Measurements from ENCODE around the gene S100A6. TPM values are rescaled to one million over a fixed set of nuclear protein-coding genes. Genes with fewer than 3 reads are reported as not detected.

Gene S100A6
- polyA plus RNA-seq, 2 of the 4 experiments (the other 2 are of a cell fraction): 898 to 3,552 TPM

GRCh38 chr1:153533689-153534201 lies 2.0 kb downstream of the S100A6 start (continued):
- TF ChIP-seq USF2 (IDR thresholded peaks at IDR 0.05): peak; percentile 49
- TF ChIP-seq NPAS2 (CRISPR knock-in tag; IDR thresholded peaks at IDR 0.05; ENCODE audit: borderline replicate concordance): peak; percentile 18; the same call in 1 of the 2 replicates
- peak; percentile 29; the same call in 1 of the 2 replicates for TF ChIP-seq RARB (CRISPR knock-in tag; IDR thresholded peaks at IDR 0.05)

GRCh38 chr1:153532769-153533599 lies 2.8 kb downstream of the S100A6 start:
- FAIRE-seq (no peak), ATAC-seq (peak; percentile 36 to 63), DNase-seq (ENCODE audit: low read depth in 1 of 2, low spot score in 1 of 2) (peak; percentile 91 to 93)
- 11% methylated on average over 30 of the region's 34 CpGs for WGBS (ENCODE audit: missing lambda C conversion rate)
- Histone ChIP-seq H3K9me3 (no peaks in the 10 kb centered on the region), H3K4me3 (peak overlapping the region; percentile 68), H3K4me2 (peak overlapping the region; percentile 97), H3K27ac (peak overlapping the region; percentile 98 to 100), H3K4me1 (peaks cover 29% of the 10 kb centered on the region)
- ChIA-PET CTCF (interaction anchor here (0.5 to 18.2 kb wide), 50 partner anchors 10 to 412 kb away, joined by 3 to 471 read pairs (median 4); partner anchors contain the start of genes CHTOP, ILF2, PGLYRP4 and S100A1), POLR2A (interaction anchor here (0.6 to 7.0 kb wide), 12 partner anchors 12 to 458 kb away, joined by 3 to 114 read pairs (median 4); partner anchors contain the start of genes CHTOP, INTS3, RPS27 and S100A13)
- TF ChIP-seq TP53 (CRISPR knock-in tag; IDR thresholded peaks at IDR 0.05): 0 out of 2 replicates have a peak, but pooled peaks have one; percentile 36
- peak; percentile 92 for TF ChIP-seq CTCF (IDR thresholded peaks at IDR 0.05)
- TF ChIP-seq CEBPB (IDR thresholded peaks at IDR 0.05): 0 out of 4 replicates have a peak, but pooled peaks of 1 of the 2 experiments have one; percentile 11
- TF ChIP-seq PBX3 (IDR thresholded peaks at IDR 0.05): peak; percentile 14; the same call in 1 of the 2 replicates
- TF ChIP-seq RAD21 (conservative IDR thresholded peaks at IDR 0.05 in 1 of 2, IDR thresholded peaks at IDR 0.05 in 1 of 2): peak; percentile 87 to 91
- peak; percentile 36; the same call in 1 of the 2 replicates for TF ChIP-seq MYC (IDR thresholded peaks at IDR 0.05; ENCODE audit: borderline replicate concordance, low read length)
- no peak for TF ChIP-seq EP300 (IDR thresholded peaks at IDR 0.05)
- peak; percentile 40 for TF ChIP-seq POLR2A (IDR thresholded peaks at IDR 0.05; ENCODE audit: low read length)
- TF ChIP-seq ZSCAN20 (CRISPR knock-in tag; IDR thresholded peaks at IDR 0.05): peak; percentile 7; the same call in 1 of the 2 replicates
- TF ChIP-seq BCL3 (IDR thresholded peaks at IDR 0.05): no peak
- TF ChIP-seq CBX2 (IDR thresholded peaks at IDR 0.05; ENCODE audit: borderline replicate concordance, low read depth): no peak
- TF ChIP-seq SMC3 (IDR thresholded peaks at IDR 0.05): peak; percentile 96
- 0 out of 2 replicates have a peak, but pooled peaks have one; percentile 25 for TF ChIP-seq HMGXB4 (CRISPR knock-in tag; IDR thresholded peaks at IDR 0.05; ENCODE audit: borderline replicate concordance)
- TF ChIP-seq MAZ (IDR thresholded peaks at IDR 0.05; ENCODE audit: borderline replicate concordance, low read depth, low read length): peak; percentile 59; the same call in 1 of the 2 replicates

Data from A549 (cell line).